Stimulated activated effector memory CD8-positive, alpha-beta T cell treated with anti-CD3 and anti-CD28 coated beads, Interleukin-12 subunit alpha, Interleukin-12 subunit beta, amount 100 ng/mL, for 72 hours (primary cell): Measurements from ENCODE around the gene MTARC2.

Experiments
- ATAC-seq: fragments of 150-1000 bp; cut with Tn5 transposase; 2 replicates; pipeline ENCODE4 v1.10.0; 2021
- DNase-seq, 2 donors: peaks; one replicate each; pipeline ENCODE4 v3.0.0; 2021 to 2022; ENCODE audit warnings: low spot score in 2 of 2
- H3K27ac Mint-ChIP-seq: one replicate; pipeline ENCODE4 v1.8.0; 2022; ENCODE audit warnings: mild to moderate bottlenecking, mixed read lengths
- H3K36me3 Mint-ChIP-seq: one replicate; pipeline ENCODE4 v1.8.0; 2022; ENCODE audit warnings: mild to moderate bottlenecking, mixed read lengths
- H3K4me1 Mint-ChIP-seq: one replicate; pipeline ENCODE4 v1.8.0; 2022; ENCODE audit warnings: mixed read lengths
- H3K4me3 Mint-ChIP-seq: one replicate; pipeline ENCODE4 v1.8.0; 2022; ENCODE audit warnings: mild to moderate bottlenecking, mixed read lengths
- H3K9me3 Mint-ChIP-seq: one replicate; pipeline ENCODE4 v1.8.0; 2022; ENCODE audit warnings: mixed read lengths

Gene MTARC2

GRCh38 chr1:220748089-220748934 lies at the start of gene MTARC2:
MTARC2 (plus strand) TSS chr1:220748322; CDS start chr1:220748532, 210 bp downstream.
- ATAC-seq = peak; percentile 43
- Mint-ChIP-seq H3K27ac (no peak within 1 kb of the TSS), H3K4me3 (peak within 1 kb of the TSS; percentile 38), H3K36me3 (no peaks in the 10 kb centered on the region), H3K4me1 (no peaks in the 10 kb centered on the region), H3K9me3 (no peaks in the 10 kb centered on the region)
- peak in 1 of 2 donors; percentile 46 for DNase-seq

DNA sequence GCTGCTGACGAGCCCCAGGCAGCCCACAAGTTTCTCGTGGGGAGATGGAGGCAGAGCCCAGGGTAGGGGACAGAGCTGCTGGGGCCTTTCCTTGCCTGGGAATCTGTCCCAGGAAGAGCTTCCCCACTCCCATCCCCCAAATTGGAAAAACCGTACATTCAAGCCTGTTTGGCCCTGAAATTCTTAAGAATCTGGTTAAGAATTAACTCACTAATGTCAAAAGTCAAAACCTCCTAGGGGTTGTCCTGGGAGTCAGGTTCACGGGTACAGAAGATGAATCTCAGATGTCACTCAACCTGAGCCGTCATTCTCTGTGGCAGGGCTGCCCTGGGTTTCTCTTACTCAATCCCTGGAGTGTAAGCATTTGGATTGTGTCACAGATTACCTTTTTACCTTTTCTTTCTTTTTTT lies 49.5 kb upstream of the MTARC2 start:
- no peak overlapping the region for H3K4me3 Mint-ChIP-seq
- no peaks in the 10 kb centered on the region for H3K4me1 Mint-ChIP-seq
- H3K27ac Mint-ChIP-seq = no peak overlapping the region
- no peaks in the 10 kb centered on the region for H3K9me3 Mint-ChIP-seq
- peak in 1 of 2 donors; percentile 8 for DNase-seq
- no peak for ATAC-seq
- H3K36me3 Mint-ChIP-seq = no peaks in the 10 kb centered on the region

DNA sequence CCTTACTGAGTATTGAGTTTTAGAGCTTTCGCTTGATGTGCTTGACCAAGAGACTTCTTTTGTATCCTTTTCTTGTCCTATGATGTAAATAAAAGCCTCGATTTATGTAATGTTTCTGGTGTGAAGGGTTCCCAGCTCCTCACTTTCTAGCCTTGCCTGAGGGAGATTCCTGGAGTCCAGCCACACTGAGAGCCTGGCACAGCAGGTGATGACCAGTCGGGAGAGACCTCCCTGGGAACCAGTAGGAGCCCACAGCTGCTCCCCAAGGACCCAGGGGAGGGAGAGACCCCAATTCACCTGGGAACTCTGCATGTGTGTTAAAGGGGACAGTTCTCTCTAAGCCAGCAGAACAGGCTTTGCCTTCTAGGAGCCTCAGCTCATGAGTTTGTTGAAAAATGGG lies 49.1 kb upstream of the MTARC2 start:
- DNase-seq (peak in 1 of 2 donors; percentile 37), ATAC-seq (no peak)
- no peak overlapping the region for H3K27ac Mint-ChIP-seq
- H3K36me3 Mint-ChIP-seq = no peaks in the 10 kb centered on the region
- no peaks in the 10 kb centered on the region for H3K4me1 Mint-ChIP-seq
- no peak overlapping the region for H3K4me3 Mint-ChIP-seq
- H3K9me3 Mint-ChIP-seq = no peaks in the 10 kb centered on the region

GRCh38 chr1:220700556-220701179 lies 47.5 kb upstream of the MTARC2 start:
- no peaks in the 10 kb centered on the region for H3K9me3 Mint-ChIP-seq
- H3K4me3 Mint-ChIP-seq = no peak overlapping the region
- H3K27ac Mint-ChIP-seq = no peak overlapping the region
- DNase-seq (peak in 1 of 2 donors; percentile 7), ATAC-seq (no peak)
- H3K36me3 Mint-ChIP-seq = no peaks in the 10 kb centered on the region
- H3K4me1 Mint-ChIP-seq = no peaks in the 10 kb centered on the region

- no peaks in the 10 kb centered on the region for H3K36me3 Mint-ChIP-seq
- no peak overlapping the region for H3K27ac Mint-ChIP-seq
- H3K4me1 Mint-ChIP-seq = no peaks in the 10 kb centered on the region
- DNase-seq = peak in 1 of 2 donors; percentile 15
- ATAC-seq = no peak
- no peak overlapping the region for H3K4me3 Mint-ChIP-seq
- no peaks in the 10 kb centered on the region for H3K9me3 Mint-ChIP-seq
Measured at GRCh38 chr1:220701974-220702373, 46.1 kb upstream of the MTARC2 start.

GRCh38 chr1:220702733-220703270 lies 45.3 kb upstream of the MTARC2 start:
- Mint-ChIP-seq H3K27ac (no peak overlapping the region), H3K4me3 (no peak overlapping the region)
- ATAC-seq = no peak

GRCh38 chr1:220703305-220703704 lies 44.8 kb upstream of the MTARC2 start:
- Mint-ChIP-seq H3K9me3 (no peaks in the 10 kb centered on the region), H3K27ac (no peak overlapping the region), H3K36me3 (no peaks in the 10 kb centered on the region), H3K4me3 (no peak overlapping the region), H3K4me1 (no peaks in the 10 kb centered on the region)
- DNase-seq (no peak), ATAC-seq (no peak)

More at GRCh38 chr1:220702733-220703270, 45.3 kb upstream of the MTARC2 start:
- Mint-ChIP-seq H3K36me3 (no peaks in the 10 kb centered on the region), H3K9me3 (no peaks in the 10 kb centered on the region), H3K4me1 (no peaks in the 10 kb centered on the region)
- DNase-seq = peak in 1 of 2 donors; percentile 29

DNA sequence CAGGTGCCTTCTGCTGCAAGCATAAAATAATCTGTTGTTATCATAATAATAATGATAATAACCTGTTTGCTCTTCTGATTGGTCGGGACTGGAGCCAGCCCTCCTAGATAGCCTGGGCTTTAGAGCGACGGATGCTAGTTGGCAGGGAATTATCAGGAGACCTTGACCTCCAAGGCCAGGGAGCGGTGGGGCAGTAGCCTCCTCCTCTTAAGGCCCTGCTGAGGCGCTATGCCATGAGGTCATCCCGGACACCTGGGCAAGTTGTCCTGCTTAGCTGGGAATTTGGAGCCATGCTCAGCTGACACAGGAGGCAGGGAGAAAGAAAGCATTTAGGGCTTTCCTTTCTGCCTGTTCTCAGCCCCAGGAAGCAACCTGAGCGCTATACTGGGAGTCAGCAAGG lies 42.3 kb upstream of the MTARC2 start:
- Mint-ChIP-seq H3K9me3 (no peaks in the 10 kb centered on the region), H3K4me1 (peaks cover 7% of the 10 kb centered on the region), H3K36me3 (no peaks in the 10 kb centered on the region), H3K27ac (no peak overlapping the region), H3K4me3 (no peak overlapping the region)
- ATAC-seq (no peak), DNase-seq (peak in 1 of 2 donors; percentile 29)

DNA sequence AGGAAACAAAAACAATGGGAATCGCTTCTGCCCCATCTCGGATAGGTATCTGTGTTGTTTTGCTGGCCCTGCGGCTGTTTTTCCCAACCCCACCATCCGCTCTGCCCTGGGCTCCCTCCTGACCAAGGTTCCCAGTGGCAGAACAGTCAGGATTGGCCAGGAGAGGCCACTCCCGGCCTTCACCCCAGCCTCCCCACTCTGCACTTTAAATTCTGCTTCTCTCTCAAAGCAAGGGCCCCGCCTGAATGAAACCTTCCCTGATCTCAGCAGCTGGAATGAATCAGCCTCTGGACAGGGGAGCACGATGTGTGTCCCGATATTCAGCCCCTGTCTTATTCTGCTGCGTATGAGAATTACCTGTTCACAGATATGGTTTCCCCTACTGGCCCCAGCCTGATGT lies 41.6 kb upstream of the MTARC2 start:
- no peak for ATAC-seq
- Mint-ChIP-seq H3K36me3 (no peaks in the 10 kb centered on the region), H3K27ac (no peak overlapping the region), H3K4me1 (peaks cover 7% of the 10 kb centered on the region), H3K4me3 (no peak overlapping the region), H3K9me3 (no peaks in the 10 kb centered on the region)
- peak in 1 of 2 donors; percentile 32 for DNase-seq

DNA sequence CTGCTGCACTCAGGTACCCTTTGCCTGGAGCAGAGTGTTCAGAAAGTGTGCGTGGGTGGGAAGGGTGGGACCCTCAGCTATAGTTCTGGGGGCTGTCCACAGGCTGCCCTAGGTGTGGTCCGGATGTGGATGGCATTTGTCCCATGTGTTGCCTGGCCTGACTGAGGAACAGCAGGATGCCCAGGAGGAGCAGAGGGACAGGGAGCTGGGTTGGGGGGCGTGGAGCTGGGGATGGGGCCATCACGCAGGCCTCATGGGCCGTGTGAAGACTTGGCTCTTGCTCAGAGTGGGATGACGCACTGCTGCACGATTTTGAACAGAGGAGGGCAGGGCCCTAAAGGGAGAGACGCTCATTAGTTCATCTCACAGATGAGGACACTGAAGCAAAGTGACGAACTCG lies 41.0 kb upstream of the MTARC2 start:
- peaks cover 7% of the 10 kb centered on the region for H3K4me1 Mint-ChIP-seq
- no peak for ATAC-seq
- H3K36me3 Mint-ChIP-seq = no peaks in the 10 kb centered on the region
- DNase-seq = peak in 1 of 2 donors; percentile 28
- no peaks in the 10 kb centered on the region for H3K9me3 Mint-ChIP-seq
- H3K4me3 Mint-ChIP-seq = no peak overlapping the region
- no peak overlapping the region for H3K27ac Mint-ChIP-seq

GRCh38 chr1:220708244-220708643 lies 39.9 kb upstream of the MTARC2 start:
- DNase-seq (peak in 1 of 2 donors; percentile 12), ATAC-seq (no peak)
- Mint-ChIP-seq H3K36me3 (no peaks in the 10 kb centered on the region), H3K9me3 (no peaks in the 10 kb centered on the region), H3K27ac (no peak overlapping the region), H3K4me3 (no peak overlapping the region), H3K4me1 (peaks cover 7% of the 10 kb centered on the region)

DNA sequence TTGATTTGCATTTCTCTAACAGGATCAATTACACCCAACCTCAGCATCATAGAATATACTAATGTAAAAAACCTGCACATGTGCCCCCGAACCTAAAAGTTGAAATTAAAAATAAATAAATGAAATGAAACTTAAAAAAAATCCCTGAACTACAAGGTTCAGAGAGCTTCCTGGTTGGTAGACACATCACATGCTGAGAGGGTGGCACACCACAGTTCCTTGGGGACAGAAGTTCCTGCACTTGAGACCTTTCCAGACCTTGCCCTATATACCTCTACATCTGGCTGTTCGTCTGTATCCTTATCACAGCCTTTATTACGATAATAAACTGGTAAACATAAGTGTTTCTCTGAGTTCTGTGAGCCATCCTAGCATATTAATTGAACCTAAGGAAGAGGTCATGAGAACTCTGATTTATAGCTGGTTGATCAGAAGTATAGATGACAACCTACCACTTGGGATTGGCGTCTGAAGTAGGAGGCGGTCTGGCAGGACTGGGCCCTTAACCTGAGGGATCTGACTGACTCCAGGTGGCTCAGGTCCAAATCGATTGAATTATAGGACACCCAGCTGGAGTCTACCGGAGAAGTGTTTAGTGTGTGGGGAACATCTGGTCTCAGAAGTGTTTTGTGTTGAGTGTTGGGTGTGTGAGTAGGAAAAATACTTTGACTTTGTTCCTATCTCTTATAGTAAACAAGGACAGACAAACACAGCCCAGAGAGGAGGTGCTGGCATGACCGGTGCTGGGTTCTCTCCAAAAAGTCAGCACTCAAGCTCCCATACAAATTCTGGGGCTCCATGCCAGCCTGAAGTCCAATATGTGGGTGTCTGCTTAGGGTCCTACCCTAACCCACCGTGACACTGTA lies 39.0 kb upstream of the MTARC2 start:
- no peak overlapping the region for H3K27ac Mint-ChIP-seq
- no peak for ATAC-seq
- peaks cover 7% of the 10 kb centered on the region for H3K4me1 Mint-ChIP-seq
- H3K9me3 Mint-ChIP-seq = no peaks in the 10 kb centered on the region
- no peak overlapping the region for H3K4me3 Mint-ChIP-seq
- DNase-seq = peak in 1 of 2 donors; percentile 22
- H3K36me3 Mint-ChIP-seq = no peaks in the 10 kb centered on the region

DNA sequence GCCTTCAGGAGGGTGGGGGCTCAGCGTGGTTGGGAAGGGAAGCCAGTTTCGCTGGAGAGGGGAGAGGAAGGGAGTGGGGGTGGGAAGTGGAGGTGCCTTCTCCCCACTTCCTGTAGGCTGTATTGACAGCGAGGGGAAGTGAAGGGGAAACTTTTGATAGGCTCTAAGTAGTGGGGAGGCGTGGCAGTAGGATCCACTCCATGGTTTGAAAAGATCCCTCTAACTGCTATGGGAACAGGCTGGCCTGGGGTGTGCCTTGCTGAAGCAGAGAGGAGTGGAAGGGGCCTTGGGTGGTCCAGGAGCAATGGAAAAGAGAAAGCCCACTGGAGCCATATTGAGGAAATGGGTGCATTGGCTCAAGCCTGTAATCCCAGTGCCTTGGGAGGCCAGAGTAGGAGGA lies 37.8 kb upstream of the MTARC2 start:
- no peaks in the 10 kb centered on the region for H3K9me3 Mint-ChIP-seq
- DNase-seq (no peak), ATAC-seq (no peak)
- H3K36me3 Mint-ChIP-seq = no peaks in the 10 kb centered on the region
- H3K4me1 Mint-ChIP-seq = peaks cover 7% of the 10 kb centered on the region
- H3K27ac Mint-ChIP-seq = no peak overlapping the region
- H3K4me3 Mint-ChIP-seq = no peak overlapping the region

DNA sequence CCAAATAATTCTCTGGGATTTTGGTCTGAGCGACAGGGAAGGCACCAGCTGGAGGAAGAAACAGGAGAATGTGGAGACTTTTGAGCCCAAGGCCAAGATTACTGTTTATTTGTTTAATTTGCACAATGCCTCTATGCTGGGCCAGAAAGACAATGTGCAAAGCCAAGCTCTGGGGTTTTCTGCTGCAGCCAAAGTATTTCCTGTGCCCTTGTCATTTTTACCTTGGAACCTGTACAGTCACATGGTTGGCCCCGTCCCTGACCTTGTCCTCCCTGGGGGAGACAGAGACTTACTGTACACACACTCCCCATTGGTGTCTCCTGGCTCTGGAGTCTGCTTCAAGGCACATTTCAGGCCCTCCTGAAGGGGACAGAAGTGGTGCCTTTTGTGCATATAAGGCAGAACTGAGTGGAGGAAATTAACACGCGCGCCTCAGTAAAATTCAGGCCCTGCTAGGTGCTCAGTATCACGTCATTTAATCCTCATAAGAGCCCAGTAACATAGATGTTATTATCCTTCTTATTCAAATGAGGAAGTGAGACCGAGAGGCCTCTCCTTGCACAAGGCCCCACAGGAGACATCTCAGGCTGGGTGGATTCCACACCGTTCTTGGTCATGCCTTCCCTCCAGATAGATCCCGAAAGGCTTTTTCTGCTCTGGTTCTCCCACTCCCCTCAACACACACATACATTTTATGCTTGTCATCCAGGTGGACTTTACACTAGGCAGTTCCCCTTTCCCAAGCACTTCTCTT lies 36.9 kb upstream of the MTARC2 start:
- DNase-seq (peak in 1 of 2 donors; percentile 13), ATAC-seq (no peak)
- Mint-ChIP-seq H3K9me3 (no peaks in the 10 kb centered on the region), H3K27ac (no peak overlapping the region), H3K36me3 (no peaks in the 10 kb centered on the region), H3K4me3 (no peak overlapping the region), H3K4me1 (peaks cover 7% of the 10 kb centered on the region)
